Islet precursor cell (in vitro differentiated cells): Measurements from ENCODE around the gene PLA2G15.

ENCODE experiments used
- DNase-seq: peaks from one replicate; pipeline ENCODE4 v3.0.0-alpha.2; 2018

Gene PLA2G15, protein sequence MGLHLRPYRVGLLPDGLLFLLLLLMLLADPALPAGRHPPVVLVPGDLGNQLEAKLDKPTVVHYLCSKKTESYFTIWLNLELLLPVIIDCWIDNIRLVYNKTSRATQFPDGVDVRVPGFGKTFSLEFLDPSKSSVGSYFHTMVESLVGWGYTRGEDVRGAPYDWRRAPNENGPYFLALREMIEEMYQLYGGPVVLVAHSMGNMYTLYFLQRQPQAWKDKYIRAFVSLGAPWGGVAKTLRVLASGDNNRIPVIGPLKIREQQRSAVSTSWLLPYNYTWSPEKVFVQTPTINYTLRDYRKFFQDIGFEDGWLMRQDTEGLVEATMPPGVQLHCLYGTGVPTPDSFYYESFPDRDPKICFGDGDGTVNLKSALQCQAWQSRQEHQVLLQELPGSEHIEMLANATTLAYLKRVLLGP

DNA sequence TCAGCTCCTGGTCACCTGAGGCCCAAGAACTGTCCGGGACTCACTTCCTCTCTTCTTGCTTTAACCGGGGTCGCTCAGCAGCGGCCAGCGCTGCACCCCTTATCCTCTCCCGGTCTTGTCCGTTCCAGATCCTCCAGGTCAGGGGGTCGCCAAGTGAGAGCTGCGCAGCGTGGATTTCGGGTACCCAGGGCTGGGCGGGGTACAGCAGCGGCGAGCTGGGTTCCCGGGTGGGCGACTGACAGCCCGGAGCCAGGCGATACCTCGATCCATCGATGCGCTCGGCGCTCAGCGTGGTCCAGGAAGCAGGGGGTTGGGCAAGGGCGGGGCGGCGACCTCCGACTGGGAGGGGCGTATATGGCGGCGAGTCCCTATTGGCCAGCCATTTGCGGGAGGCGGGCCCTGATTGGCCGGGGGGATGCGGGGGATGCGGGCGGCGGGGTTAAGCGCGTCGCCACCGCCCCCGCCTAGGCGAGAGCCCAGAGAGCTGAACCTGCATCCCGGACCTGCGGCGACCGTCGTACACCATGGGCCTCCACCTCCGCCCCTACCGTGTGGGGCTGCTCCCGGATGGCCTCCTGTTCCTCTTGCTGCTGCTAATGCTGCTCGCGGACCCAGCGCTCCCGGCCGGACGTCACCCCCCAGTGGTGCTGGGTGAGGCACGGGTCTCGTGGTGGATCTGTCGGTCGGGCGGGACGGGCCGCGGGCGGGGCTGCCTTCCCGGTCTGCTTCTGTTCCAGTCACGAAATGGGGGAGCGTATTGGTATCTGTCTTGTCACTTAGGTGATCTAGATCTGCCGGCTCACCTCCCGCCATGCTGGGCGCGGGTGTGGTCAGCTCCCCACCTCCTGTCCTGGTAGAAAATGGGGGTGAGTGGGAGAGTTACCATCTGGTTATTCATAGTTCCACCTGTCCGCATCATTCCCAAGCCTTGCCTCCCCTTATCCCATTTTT is at the start of gene PLA2G15:
Gene PLA2G15, plus strand, starts transcription at position 471 of the 951 bp plus-strand sequence. Its CDS starts 54 bp downstream, at position 525.
- peak; percentile 98 for DNase-seq

DNA sequence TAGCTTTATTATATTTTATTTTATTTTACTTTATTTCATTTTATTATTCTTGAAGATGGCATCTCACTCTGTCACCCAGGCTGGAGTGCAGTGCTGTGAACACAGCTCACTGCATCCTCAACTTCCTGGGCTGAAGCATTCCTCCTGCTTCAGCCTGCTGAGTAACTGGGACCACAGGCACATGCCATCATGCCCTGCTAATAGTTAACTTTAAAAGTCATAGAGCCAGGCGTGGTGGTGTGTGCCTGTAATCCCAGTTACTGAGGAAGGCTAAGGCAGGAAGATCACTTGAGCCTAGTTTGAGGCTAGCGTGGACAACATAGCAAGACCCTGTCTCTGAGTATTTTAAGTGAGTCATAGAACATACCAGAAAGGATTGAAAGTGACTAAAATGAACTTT is 47.9 kb upstream of the PLA2G15 start:
- DNase-seq, result peak; percentile 57

DNA sequence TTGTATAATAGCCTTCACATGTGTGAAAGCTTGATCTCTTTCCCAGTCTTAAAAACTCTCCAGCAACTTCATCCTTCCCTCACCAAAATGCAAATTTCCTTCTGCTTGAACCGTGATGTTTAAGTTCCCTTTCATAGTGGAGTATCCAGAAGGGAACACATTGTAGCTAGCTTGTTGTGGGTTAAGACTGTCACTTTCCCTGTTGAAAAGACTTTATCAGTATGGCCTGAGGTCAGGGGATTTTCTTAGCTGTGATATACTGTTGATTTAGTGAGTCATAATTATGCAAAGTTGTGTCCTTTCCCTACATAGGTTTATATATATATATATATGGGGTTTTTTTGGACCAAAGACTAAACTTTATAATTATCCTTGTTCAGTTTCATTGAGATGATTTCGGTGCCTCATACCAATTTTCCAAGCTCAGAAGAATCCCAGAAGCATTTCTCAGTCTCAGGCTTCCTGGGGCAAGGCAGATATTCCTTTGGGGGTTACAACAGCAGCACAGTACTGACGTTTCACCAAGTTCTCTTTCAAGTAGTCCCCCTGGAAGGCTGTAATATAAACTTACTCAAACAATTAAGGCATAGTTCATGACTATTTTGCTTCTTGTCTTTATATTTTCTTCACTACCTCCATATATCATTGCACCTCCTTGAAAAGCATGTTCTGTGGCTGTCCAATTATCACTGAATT is 44.9 kb upstream of the PLA2G15 start:
- DNase-seq, result no peak

DNA sequence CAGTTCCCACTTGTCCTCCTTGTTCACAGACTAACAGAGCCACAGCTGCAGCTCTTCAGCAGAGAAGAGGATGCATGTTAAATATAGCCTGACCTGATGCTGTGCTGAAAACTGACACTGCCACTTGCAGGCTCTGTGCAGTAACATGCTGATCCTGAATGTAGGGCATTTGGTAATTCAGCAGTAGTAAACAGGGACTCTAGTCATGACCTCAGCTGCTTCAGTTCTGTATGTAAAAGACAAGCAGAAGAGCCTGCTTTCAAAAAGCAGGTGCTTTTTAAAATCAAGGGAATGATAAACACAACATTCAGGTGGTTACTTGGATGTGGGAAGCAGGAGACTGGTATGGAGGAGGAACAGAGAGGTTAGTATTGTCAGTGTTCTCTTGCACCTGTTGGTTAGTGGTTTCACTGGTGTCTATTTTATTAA is 43.1 kb upstream of the PLA2G15 start:
- no peak for DNase-seq

DNA sequence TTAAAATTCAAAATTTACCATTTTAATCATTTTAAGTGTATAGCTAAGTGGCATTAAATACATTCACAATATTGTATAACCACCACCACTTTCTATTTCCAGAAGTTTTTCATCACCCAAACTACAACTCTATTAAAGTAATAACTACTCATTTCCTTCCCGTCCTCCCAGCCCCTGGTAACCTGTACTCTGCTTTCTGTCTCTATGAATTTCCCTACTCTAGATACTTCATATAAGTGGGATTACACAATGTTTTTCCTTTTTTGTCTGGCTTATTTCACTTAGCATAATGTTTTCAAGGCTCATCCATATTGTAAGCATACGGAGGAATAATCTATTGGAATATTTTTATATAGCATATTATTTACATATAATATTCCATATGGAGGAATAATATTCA is 38.9 kb upstream of the PLA2G15 start:
- DNase-seq, result no peak

DNA sequence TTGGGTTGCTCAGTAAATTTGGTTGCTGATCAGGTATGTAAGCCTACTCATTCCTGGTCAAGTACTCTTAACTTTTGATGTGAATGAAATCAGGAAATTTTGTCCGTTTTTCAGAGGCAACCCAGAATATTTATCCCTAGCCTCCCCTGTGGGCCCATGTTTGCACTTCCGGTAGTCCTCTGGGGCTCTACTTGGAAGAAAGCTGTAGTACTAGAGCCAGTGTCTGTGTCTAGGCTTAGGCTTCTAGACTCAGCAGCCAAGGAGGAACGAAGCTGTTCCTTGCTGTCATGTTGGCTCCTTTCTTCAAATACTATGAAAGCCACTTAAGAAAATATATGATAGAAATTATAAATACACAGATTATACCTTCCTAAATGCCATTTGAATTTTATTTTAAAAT is 30.4 kb upstream of the PLA2G15 start:
- no peak for DNase-seq

DNA sequence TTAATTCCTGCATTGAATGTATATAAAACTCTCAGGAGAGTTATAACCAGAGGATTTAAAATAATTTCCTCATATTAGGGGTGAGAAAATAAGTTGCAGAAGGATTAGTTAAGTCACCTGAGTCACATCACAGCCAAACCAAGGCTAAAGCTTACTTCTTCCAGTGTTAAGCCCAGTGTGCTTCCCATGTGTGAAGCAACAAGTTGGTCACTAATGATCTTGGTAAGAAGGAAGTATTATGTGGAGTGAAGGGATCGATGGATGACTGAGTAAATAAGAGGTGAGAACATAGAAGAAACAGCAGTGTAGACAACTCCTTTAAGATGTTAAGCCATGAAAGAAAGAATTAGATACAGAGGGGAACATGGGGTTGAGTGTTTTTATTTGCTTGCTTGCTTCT is 29.9 kb upstream of the PLA2G15 start:
- no peak for DNase-seq

DNA sequence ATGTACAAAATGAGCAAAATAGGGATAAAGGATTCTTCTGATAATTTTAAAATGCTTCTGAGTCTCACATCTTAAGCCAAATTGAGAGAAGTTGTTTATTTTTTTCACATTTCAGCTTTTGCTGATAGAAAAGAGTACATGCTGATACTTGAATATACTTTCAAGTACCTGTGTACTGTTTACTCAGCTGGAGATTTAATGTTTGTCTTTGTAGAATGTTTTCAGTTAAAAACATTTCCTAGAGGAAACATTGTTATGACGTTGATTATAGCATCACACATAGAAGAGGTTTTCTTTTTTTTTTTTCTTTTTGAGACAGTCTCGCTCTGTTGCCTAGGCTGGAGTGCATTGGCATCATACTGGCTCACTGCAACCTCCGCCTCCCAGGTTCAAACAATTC is 28.9 kb upstream of the PLA2G15 start:
- DNase-seq, result no peak

DNA sequence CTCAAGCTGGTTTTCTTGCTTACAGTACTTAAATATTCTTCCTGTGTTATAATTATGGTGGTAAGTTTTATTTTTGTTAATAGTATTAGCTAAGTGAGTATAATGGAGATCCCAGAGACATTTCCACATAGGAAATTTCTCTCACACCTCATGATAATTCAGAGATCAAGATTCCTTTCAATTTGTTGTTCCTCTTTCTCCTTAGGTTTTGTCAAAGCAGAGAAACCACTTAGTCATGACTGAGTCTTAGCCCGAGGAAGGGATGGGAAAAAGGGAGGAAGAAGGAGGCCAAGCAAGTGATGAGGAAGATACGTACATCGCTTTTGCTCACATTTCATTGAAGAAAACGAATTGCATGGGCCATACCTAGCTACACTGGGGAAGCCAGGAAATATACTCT is 27.7 kb upstream of the PLA2G15 start:
- DNase-seq, result no peak

DNA sequence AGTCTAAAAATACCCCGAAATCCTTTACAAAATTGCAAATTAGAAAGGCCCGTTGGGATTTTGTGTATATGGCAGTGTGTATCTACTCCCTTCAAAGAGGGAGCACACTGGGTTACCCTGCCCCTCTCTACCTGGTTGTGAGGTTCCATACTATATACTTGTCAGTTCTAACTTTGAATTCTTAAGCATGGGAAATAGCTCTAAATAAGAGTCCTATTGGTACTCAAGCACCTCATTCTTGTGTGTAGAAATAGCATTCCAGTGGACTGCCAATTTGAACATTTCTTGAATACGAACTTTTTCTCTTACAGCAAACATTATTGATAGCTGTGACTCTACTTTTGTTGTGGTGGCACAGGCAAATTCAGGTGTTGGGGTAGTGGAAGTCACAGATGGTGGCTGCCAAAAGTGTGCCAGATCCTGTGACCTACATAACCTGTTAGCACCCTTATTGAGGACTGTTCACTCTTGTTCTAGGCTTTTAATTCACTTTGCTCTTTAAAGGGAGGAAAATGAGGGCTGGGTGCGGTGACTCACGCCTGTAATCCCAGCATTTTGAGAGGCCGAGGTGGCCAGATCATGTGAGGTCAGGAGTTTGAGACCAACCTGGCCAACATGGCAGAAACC is 25.3 kb upstream of the PLA2G15 start:
- no peak for DNase-seq

DNA sequence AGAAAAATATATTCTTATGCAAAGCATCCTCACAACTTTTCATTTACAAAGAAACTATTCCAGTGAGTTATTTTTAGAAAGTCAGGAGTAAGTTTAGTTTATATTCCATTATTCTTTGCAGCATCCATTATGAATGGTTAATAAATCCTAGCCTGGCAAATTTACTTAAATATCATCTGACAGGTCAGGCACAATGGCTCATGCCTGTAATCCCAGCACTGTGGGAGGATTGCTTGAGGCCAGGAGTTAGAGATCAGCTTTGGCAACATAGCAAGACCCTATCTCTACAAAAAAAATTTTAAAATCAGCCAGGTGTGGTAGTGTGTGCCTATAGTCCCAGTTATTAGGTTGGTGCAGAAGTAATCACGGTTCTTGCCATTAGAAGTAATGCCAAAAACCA is 22.1 kb upstream of the PLA2G15 start:
- no peak for DNase-seq

DNA sequence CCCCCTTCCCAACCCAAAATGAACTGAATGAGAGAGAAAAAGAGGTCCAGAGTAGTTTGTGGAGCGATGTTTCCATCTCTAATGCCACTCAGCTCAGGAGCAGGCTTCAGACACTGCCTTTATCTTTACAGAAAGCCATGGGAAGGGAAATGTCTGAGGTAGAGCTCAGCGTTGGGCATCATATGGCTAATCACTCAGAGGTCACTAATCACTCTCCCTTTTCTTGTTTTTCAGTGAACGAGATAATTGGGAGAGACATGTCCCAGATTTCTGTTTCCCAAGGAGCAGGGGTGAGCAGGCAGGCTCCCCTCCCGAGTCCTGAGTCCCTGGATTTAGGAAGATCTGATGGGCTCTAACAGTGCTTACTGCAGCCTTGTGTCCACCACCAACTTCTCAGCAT is 19.1 kb upstream of the PLA2G15 start:
- no peak for DNase-seq

DNA sequence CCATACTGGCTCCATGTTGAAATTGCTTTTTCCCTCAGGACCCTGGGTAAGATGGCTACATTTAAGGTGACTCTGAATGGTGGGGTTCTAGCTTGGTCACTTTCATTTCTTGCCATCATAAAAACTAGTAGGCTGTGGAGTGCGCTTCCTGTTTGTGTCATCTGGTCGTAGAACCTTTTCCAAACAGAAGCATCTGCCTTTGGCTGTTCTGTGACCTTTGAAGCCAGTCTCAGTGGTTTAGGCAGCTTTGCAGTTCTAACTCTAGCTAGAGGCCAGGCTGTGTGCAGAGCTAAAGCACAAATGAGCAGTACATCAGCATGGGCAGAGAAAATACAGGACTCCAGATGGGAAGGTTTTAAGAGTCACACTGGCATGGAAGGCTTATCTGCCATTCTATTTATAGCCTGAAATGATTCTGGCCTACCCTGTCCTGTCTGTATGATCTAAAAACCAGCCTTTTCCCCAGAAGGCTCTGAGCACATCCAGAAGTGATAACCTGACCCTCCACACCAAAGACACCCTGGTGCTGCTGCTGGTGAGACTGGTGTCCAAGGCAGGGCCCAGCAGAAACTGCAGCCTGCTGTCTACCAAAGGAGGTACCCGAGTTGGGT is 17.9 kb upstream of the PLA2G15 start:
- DNase-seq, result no peak

DNA sequence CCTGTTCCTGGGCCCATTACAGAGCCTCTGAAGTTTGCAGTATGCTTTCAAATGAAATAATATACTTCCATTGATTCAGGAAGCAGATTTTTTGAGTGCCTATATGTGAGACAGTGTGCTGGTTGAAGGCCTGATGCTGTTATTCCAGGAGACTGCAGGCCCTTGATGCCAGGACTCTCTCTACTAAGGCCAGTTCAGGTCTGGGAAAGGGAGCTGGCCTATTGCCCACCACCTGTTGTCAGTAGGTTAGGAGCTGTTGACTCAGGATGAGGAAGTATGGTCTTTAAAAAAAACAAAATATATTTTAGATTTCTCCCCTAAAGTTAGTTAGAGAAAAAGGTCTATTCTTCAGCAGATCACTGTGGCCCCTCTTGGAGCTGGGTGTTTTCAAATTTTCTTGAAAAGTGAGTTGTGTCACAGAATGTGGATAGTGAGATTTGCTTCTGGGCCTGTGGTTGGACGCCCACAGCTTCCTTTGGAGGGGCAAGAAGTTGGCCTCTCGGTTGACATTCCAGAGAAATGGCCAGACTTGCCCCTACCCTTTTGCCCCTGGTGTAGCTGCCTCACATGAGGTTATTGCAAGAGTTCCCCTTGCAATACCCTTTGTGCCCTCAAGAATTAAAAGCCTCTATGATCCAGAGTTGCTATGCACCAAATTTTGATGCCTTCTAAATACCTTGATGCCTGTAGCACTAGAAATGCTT is 17.2 kb upstream of the PLA2G15 start:
- DNase-seq, result no peak

DNA sequence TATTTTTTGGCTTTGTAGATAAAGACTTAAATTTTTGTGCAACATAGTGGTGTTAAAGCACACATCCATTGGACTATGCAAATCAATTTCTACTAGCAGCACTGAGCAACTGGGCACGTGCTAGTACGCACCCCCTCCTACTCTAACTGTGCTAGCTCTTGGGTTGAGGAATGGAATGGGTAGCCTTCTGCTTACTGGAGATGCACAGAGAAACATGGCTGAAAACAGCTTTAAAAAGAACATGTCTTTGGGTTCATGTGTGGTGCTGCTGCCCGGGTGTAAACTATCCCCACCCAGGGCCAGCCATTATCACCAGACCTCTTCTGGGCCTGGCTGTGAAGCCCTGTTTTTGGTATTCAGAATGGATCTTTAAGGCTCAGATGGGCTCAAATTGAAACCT is 16.5 kb upstream of the PLA2G15 start:
- no peak for DNase-seq

DNA sequence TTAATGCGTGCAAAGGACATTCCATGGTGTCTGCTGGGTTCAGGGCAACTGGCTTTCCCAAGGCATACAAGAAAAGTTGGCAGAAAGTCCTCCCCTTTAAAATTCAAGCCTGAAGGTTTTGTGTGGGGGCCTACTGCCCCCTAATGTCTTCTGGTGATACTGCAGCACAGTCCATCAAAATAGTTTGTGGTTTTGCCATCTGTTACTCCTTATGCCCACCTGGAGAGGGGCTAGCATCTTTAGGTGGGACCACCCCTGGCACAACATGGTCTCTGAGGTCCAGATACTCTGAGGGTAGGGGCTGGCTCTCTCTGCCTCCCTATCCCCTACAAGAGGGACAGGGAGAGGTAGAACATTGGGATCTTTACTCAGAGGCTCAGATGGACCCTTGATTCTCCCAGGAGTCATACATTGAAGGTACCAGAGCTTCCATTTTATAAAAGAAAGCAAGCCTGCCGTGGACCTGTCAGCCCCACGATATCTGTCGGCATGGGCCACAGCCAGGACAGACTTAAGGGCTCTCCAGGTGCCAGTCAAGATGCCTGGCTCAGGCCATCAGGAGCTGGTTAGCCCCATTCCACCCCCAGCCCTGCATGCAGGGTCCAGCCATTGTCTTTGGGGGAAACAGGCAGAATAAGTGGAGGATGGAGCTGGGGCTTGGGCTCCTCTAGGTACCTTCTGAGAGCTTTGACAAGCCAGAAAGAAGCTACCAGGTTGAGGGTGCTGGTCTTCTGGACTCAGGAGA is 15.6 kb upstream of the PLA2G15 start:
- no peak for DNase-seq

DNA sequence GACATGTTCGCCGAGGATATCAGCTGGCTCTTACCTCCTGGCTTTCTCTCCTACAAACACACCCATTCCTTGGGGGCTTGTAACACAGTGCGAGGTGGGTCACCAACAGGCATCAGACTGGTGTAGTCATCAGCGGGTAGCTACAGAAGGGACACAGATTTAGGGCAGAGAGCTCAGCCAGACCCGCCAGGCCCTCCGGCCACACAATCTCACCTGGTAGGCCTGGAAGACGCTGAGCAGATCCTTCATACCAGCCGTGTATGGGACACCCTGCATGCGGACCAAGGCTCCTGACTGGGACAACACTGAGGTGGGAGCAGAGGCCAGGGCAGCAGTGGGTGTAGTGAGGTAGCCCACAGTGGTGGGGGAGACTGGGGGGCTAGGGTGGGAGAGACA is 15.0 kb upstream of the PLA2G15 start:
- no peak for DNase-seq

DNA sequence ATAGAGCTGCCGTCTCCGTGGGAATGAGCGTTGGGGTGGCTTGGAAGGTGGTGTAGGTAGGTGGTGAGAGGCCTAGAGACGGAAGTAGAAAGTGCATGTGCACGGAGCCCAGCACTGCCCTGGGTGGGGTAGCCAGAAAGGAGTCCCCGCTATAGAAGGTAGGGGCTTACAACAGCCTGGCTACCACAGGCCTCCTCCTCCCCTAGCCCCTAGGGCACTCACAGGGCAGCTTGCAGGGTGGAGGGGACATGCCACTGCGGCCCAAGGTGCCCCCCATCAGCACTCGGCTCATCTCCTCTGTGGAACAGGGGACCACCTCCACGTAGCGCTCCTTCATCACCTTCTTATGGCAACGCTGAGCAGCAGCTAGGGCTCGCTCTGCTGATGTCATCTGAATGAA is 14.2 kb upstream of the PLA2G15 start:
- no peak for DNase-seq

DNA sequence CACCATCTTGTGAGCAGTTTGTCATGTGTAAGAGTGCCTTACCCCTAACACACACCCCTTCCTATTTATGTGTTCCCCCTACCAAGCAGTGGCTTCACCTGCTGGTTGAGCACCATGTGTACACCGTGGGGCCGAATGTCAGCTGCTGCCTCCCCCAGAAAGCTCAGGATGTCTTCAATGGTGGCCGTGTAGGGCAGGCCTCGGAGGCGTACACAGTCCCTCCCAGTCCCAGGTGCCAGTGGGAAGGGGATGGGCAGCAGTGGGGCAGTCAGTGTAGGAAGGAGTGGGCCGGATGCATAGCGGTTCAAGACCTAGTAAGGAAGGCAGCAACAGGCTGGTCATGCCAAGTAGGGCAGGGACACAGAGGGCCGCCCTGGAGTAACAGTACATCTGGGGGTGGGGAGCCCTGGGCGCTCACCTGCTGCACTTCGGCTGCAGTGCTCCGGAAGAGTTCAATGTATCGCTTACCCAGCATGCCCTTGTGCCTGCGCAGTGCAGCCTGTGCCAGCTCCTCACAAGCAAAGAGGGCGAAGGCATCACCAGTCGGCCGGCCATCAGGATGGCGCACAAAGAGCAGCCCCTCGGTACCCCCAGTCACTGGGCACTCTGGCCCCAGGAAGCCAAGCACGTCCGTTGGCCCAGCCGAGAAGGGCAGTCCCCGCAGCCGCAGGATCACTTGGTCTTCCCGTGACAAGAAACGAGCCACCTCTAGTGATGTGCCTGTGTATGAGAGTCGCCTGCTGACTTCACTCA is 13.6 kb upstream of the PLA2G15 start:
- DNase-seq, result no peak

DNA sequence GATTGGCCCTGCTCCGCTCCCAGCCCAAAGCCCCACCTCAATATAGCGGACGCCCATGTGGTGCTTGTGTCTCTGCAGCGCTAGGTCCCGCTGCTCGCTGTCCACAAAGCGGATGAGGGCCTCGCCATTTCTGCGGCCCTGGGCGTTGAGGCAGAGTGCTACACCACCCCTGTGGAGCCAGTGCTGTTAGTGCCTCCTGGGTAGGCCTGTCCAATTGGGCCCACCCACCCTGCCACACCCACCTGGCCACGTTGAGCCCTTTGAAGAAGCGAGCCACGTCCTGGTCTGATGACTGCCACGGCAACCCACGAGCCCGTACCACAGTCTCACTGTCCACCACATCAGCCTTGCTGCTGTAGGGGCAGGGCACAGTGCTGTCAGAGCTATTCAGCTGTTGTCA is 12.8 kb upstream of the PLA2G15 start:
- DNase-seq, result no peak
